Activated T-helper 1 cell treated with anti-CD3 and anti-CD28 coated beads, Interleukin-12 subunit alpha, Interleukin-12 subunit beta, Interleukin-2, Interleukin-4 antibody, amounts not matched to agents 30 ng/mL and 10 ng/mL and 1 ng/mL, durations not matched to agents 14 hours and 24 hours and 36 hours (primary cell): ENCODE results near the gene PCDHGA6. TPM values are rescaled to one million over a fixed set of nuclear protein-coding genes. Genes with fewer than 3 reads are reported as not detected.
"Not testable (repeated sequence)": the region's sequence is repeated elsewhere in the genome, so short reads cannot be mapped to it uniquely, and the experiment has no call there.

Experiments
- DNase-seq: peaks from one replicate; pipeline ENCODE4 v3.0.0; 2021; ENCODE audit warnings: low spot score
- H3K27ac Mint-ChIP-seq: one replicate; pipeline ENCODE4 v1.8.0; 2021; ENCODE audit warnings: mild to moderate bottlenecking, mixed read lengths
- H3K27me3 Mint-ChIP-seq: one replicate; pipeline ENCODE4 v1.8.0; 2022; ENCODE audit warnings: mild to moderate bottlenecking, moderate library complexity, mixed read lengths; ENCODE audit not compliant: insufficient read depth
- H3K36me3 Mint-ChIP-seq: one replicate; pipeline ENCODE4 v1.8.0; 2021; ENCODE audit warnings: low read depth, mixed read lengths
- H3K4me1 Mint-ChIP-seq: one replicate; pipeline ENCODE4 v1.8.0; 2021; ENCODE audit warnings: low read depth, mixed read lengths
- H3K4me3 Mint-ChIP-seq: one replicate; pipeline ENCODE4 v1.8.0; 2021; ENCODE audit warnings: mild to moderate bottlenecking, moderate library complexity, mixed read lengths
- H3K9me3 Mint-ChIP-seq: one replicate; pipeline ENCODE4 v1.8.0; 2021; ENCODE audit warnings: mixed read lengths
- intact Hi-C: fragments of 100-400 bp; cut with micrococcal nuclease; formaldehyde crosslinking; loops from one replicate; pipeline ENCODE4 v1.15.1; 2024
- total RNA-seq: library from RNA; stranded (reverse); gene quantifications from 2 replicates; pipeline ENCODE4 v1.2.3, GENCODE V29; 2022

The PCDHGA6 gene
- total RNA-seq, 1 donor from 2014 or later, result 0.16 TPM

GRCh38 chr5:141346017-141346416, 27.7 kb upstream of the PCDHGA6 start:
- H3K36me3 Mint-ChIP-seq, H3K4me1 Mint-ChIP-seq, H3K4me3 Mint-ChIP-seq, DNase-seq, H3K27ac Mint-ChIP-seq, intact Hi-C loops: not testable (repeated sequence)
- peaks cover 12% of the 10 kb centered on the region for H3K27me3 Mint-ChIP-seq
- peaks cover 46% of the 10 kb centered on the region for H3K9me3 Mint-ChIP-seq

GRCh38 chr5:141349917-141350619, 23.6 kb upstream of the PCDHGA6 start, which contains the start of gene PCDHGB1:
TSS of gene PCDHGB1 (plus strand) at chr5:141350099. CDS start at chr5:141350261, 162 bp downstream.
- H3K36me3 Mint-ChIP-seq, result no peaks in the 10 kb centered on the region
- H3K27ac Mint-ChIP-seq, result no peak within 1 kb of the TSS
- peaks cover 41% of the 10 kb centered on the region for H3K9me3 Mint-ChIP-seq
- DNase-seq, result peak; percentile 30
- H3K4me3 Mint-ChIP-seq, result peak within 1 kb of the TSS; percentile 63
- peaks cover 6% of the 10 kb centered on the region for H3K4me1 Mint-ChIP-seq
- intact Hi-C loops, result loop anchor here (10.0 kb wide), 1 partner anchor 105 kb away; the partner anchor contains the start of gene PCDHB15
- peaks cover 9% of the 10 kb centered on the region for H3K27me3 Mint-ChIP-seq

- Mint-ChIP-seq H3K27me3 (peaks cover 11% of the 10 kb centered on the region), H3K4me3 (no peak overlapping the region), H3K36me3 (no peaks in the 10 kb centered on the region), H3K4me1 (peaks cover 6% of the 10 kb centered on the region), H3K9me3 (peaks cover 34% of the 10 kb centered on the region), H3K27ac (no peak overlapping the region)
- intact Hi-C loops, result loop anchor here (10.0 kb wide), 1 partner anchor 107 kb away; the partner anchor contains the start of gene PCDHB15
- DNase-seq, result no peak
Observed at GRCh38 chr5:141351591-141351990, 22.1 kb upstream of the PCDHGA6 start.

GRCh38 chr5:141354900-141355469, 18.7 kb upstream of the PCDHGA6 start, which contains the start of gene PCDHGA4:
TSS of gene PCDHGA4 (plus strand) at chr5:141355021. CDS start at chr5:141355108, 87 bp downstream.
- peaks cover 27% of the 10 kb centered on the region for H3K9me3 Mint-ChIP-seq
- H3K4me1 Mint-ChIP-seq, result peaks cover 8% of the 10 kb centered on the region
- no peak within 1 kb of the TSS for H3K27ac Mint-ChIP-seq
- peaks cover 7% of the 10 kb centered on the region for H3K27me3 Mint-ChIP-seq
- no peak for DNase-seq
- intact Hi-C loops, result loop anchor here (5.0 to 10.0 kb wide), 2 partner anchors 110 to 167 kb away; partner anchors contain the start of gene PCDHB15
- peak within 1 kb of the TSS; percentile 33 for H3K4me3 Mint-ChIP-seq
- peaks cover 2% of the 10 kb centered on the region for H3K36me3 Mint-ChIP-seq

- DNase-seq, result no peak
- intact Hi-C loops, result loop anchor here (5.0 to 10.0 kb wide), 2 partner anchors 111 to 167 kb away; partner anchors contain the start of gene PCDHB15
- peaks cover 6% of the 10 kb centered on the region for H3K4me1 Mint-ChIP-seq
- no peak overlapping the region for H3K4me3 Mint-ChIP-seq
- H3K9me3 Mint-ChIP-seq, result peaks cover 26% of the 10 kb centered on the region
- H3K36me3 Mint-ChIP-seq, result peaks cover 2% of the 10 kb centered on the region
- peaks cover 2% of the 10 kb centered on the region for H3K27me3 Mint-ChIP-seq
- no peak overlapping the region for H3K27ac Mint-ChIP-seq
Observed at GRCh38 chr5:141355641-141356040, 18.1 kb upstream of the PCDHGA6 start.

GRCh38 chr5:141356133-141356532, 17.6 kb upstream of the PCDHGA6 start:
- intact Hi-C loops, result loop anchor here (5.0 to 10.0 kb wide), 2 partner anchors 111 to 166 kb away; partner anchors contain the start of gene PCDHB15
- peaks cover 26% of the 10 kb centered on the region for H3K9me3 Mint-ChIP-seq
- H3K27me3 Mint-ChIP-seq, result peaks cover 7% of the 10 kb centered on the region
- H3K4me1 Mint-ChIP-seq, result peaks cover 6% of the 10 kb centered on the region
- H3K36me3 Mint-ChIP-seq, result peaks cover 2% of the 10 kb centered on the region
- no peak for DNase-seq
- no peak overlapping the region for H3K4me3 Mint-ChIP-seq
- no peak overlapping the region for H3K27ac Mint-ChIP-seq

GRCh38 chr5:141356950-141357349, 16.7 kb upstream of the PCDHGA6 start:
- no peak overlapping the region for H3K27ac Mint-ChIP-seq
- no peak for DNase-seq
- H3K36me3 Mint-ChIP-seq, result peaks cover 2% of the 10 kb centered on the region
- intact Hi-C loops, result loop anchor here (5.0 to 10.0 kb wide), 2 partner anchors 112 to 165 kb away; partner anchors contain the start of gene PCDHB15
- H3K4me3 Mint-ChIP-seq, result no peak overlapping the region
- H3K27me3 Mint-ChIP-seq, result peaks cover 10% of the 10 kb centered on the region
- peaks cover 6% of the 10 kb centered on the region for H3K4me1 Mint-ChIP-seq
- peaks cover 29% of the 10 kb centered on the region for H3K9me3 Mint-ChIP-seq

- DNase-seq, result no peak
- peaks cover 5% of the 10 kb centered on the region for H3K36me3 Mint-ChIP-seq
- H3K27me3 Mint-ChIP-seq, result peaks cover 19% of the 10 kb centered on the region
- intact Hi-C loops, result loop anchor here (1.0 to 10.0 kb wide), 5 partner anchors 37 to 204 kb away; partner anchors contain the start of genes PCDHB15, PCDHGA11 and PCDHGB5
- H3K9me3 Mint-ChIP-seq, result peaks cover 43% of the 10 kb centered on the region
- peaks cover 6% of the 10 kb centered on the region for H3K4me1 Mint-ChIP-seq
- H3K4me3 Mint-ChIP-seq, result peak within 1 kb of the TSS; percentile 85
- peak within 1 kb of the TSS; percentile 68 for H3K27ac Mint-ChIP-seq
Observed at GRCh38 chr5:141359790-141360426, 13.8 kb upstream of the PCDHGA6 start, which contains the start of gene PCDHGB2. TSS of gene PCDHGB2 (plus strand) at chr5:141359994. CDS start at chr5:141360136, 142 bp downstream.

GRCh38 chr5:141360685-141361084, 13.0 kb upstream of the PCDHGA6 start:
- intact Hi-C loops, result loop anchor here (5.0 kb wide), 2 partner anchors 37 to 62 kb away; partner anchors contain the start of genes PCDHGA11 and PCDHGB5
- Mint-ChIP-seq H3K4me1 (peaks cover 6% of the 10 kb centered on the region), H3K36me3 (peaks cover 10% of the 10 kb centered on the region), H3K27me3 (peaks cover 24% of the 10 kb centered on the region), H3K27ac (no peak overlapping the region), H3K9me3 (peaks cover 51% of the 10 kb centered on the region), H3K4me3 (no peak overlapping the region)
- DNase-seq, result no peak

- no peak for DNase-seq
- Mint-ChIP-seq H3K27ac (no peak overlapping the region), H3K4me1 (peaks cover 6% of the 10 kb centered on the region), H3K27me3 (peaks cover 27% of the 10 kb centered on the region), H3K4me3 (no peak overlapping the region), H3K36me3 (peaks cover 12% of the 10 kb centered on the region), H3K9me3 (peaks cover 56% of the 10 kb centered on the region)
- intact Hi-C loops, result loop anchor here (5.0 kb wide), 2 partner anchors 35 to 60 kb away; partner anchors contain the start of genes PCDHGA11 and PCDHGB5
Observed at GRCh38 chr5:141362719-141363118, 11.0 kb upstream of the PCDHGA6 start.

GRCh38 chr5:141363952-141364660, 9.6 kb upstream of the PCDHGA6 start, which contains the start of gene PCDHGA5:
TSS of gene PCDHGA5 (plus strand) at chr5:141364162. CDS start at chr5:141364331, 169 bp downstream.
- intact Hi-C loops, result loop anchor here (5.0 kb wide), 2 partner anchors 33 to 58 kb away; partner anchors contain the start of genes PCDHGA11 and PCDHGB5
- H3K4me3 Mint-ChIP-seq, result no peak within 1 kb of the TSS
- no peak for DNase-seq
- H3K27ac Mint-ChIP-seq, result peak within 1 kb of the TSS; percentile 5
- H3K9me3 Mint-ChIP-seq, result peaks cover 56% of the 10 kb centered on the region
- H3K4me1 Mint-ChIP-seq, result peaks cover 6% of the 10 kb centered on the region
- peaks cover 27% of the 10 kb centered on the region for H3K27me3 Mint-ChIP-seq
- H3K36me3 Mint-ChIP-seq, result peaks cover 12% of the 10 kb centered on the region
